Tibial nerve (tissue), 3 donors: ENCODE results near the gene GLP1R.

Experiments used
- CTCF ChIP-seq, 5 experiments: fragments of 200-600 bp in 3 of 5; fragments of 450-650 bp in 2 of 5; sonication (generic) in 3 of 5; IDR thresholded peaks; one replicate each; pipeline ENCODE4 v1.5.1; 2016 to 2019; ENCODE audit warnings: antibody characterized with exemption in 5 of 5, mild to moderate bottlenecking in 3 of 5, moderate library complexity in 2 of 5
- POLR2A ChIP-seq, 2 donors: fragments of 450-650 bp; IDR thresholded peaks; one replicate each; pipeline ENCODE4 v1.6.1; 2017; ENCODE audit warnings: antibody characterized with exemption in 2 of 2, mild to moderate bottlenecking in 2 of 2, moderate library complexity in 2 of 2

- no peak for TF ChIP-seq CTCF (IDR thresholded peaks at IDR 0.05)
- no peak for TF ChIP-seq POLR2A (IDR thresholded peaks at IDR 0.05)
Measured at GRCh38 chr6:39040080-39040673, 8.4 kb upstream of the GLP1R start.
